GM18505 (cell line): ENCODE results near the gene EHD1.

Source experiments
- ATAC-seq: cut with Tn5 transposase; IDR thresholded peaks from one replicate; pipeline ENCODE4 v1.9.1; 2021; ENCODE audit not compliant: unreplicated experiment
- POLR2A ChIP-seq: IDR thresholded peaks from 4 replicates; pipeline ENCODE4 v1.6.1; 2011; ENCODE audit warnings: borderline replicate concordance; ENCODE audit not compliant: insufficient read depth, insufficient read length; ENCODE audit errors: extremely low read depth

Gene EHD1

DNA sequence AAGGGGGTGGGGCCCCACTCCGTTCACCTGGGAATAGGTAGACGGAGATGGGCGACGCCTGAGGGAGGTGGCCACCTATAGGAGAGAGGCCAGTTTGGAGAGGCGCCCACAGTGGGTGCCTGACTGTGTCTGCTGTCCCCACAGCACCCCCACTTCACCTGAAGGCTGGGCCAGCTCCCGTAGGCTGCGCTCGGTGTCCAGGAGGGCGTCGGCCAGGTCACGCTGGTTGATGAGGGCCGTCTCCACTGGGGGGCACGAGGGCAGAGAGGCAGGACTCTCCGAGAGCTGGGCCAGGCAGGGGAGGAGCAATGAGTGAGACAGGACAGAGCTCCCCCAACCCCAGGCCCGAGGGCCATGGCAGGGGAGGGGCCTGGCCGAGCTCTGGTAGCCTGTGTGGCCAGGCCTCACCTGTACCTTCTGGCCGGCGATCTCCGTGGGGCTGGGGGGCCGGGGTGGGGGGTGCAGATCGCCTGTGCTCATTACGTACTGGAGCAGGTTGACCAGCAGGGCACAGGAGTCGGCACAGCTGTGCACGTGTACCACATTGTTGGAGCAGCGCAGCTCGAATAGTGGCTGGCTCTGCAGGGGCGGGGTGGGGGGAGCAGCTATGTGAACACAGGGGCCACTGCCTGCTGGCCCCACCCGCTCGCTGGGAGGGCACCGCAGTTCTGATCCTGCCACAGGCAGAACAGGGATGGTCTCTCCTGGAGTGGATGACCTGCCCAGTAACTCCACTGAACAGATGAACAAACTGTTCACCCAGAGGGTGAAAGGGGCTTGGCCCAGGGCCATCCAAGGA lies 23.9 kb upstream of the EHD1 start:
- no peak for ATAC-seq
- TF ChIP-seq POLR2A: no peak

- ATAC-seq: no peak
- no peak for TF ChIP-seq POLR2A
Measured at GRCh38 chr11:64900774-64901173, 22.4 kb upstream of the EHD1 start.

DNA sequence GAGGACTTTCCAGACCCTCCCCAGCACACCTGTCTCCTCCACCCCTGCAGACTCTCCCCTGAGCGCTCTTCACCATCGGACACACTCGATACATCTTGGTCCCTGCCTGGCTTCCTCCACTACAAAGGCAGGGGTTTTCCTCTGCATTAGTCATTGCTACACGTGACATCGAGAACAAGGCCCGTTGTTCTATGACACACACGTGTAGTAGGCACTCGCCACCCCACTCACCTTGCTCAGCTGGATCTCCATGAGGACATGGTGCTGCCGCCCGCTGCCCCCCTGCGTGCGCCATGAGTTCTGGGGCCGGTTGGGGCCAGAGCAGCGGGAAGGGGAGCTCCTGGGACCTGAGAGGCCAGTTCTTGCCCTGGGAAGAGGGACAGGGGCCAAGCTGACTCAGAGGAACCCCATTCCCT lies 21.9 kb upstream of the EHD1 start:
- ATAC-seq: no peak
- TF ChIP-seq POLR2A: no peak

- ATAC-seq: no peak
Measured at GRCh38 chr11:64898541-64898940, 20.1 kb upstream of the EHD1 start.

GRCh38 chr11:64898076-64898445 lies 19.6 kb upstream of the EHD1 start:
- no peak for TF ChIP-seq POLR2A
- ATAC-seq: no peak

More at GRCh38 chr11:64898541-64898940, 20.1 kb upstream of the EHD1 start:
- TF ChIP-seq POLR2A: no peak

GRCh38 chr11:64897381-64898075 lies 19.1 kb upstream of the EHD1 start:
- TF ChIP-seq POLR2A: no peak
- no peak for ATAC-seq

- no peak for TF ChIP-seq POLR2A
- ATAC-seq: no peak
Measured at GRCh38 chr11:64896448-64897022, 18.1 kb upstream of the EHD1 start.

DNA sequence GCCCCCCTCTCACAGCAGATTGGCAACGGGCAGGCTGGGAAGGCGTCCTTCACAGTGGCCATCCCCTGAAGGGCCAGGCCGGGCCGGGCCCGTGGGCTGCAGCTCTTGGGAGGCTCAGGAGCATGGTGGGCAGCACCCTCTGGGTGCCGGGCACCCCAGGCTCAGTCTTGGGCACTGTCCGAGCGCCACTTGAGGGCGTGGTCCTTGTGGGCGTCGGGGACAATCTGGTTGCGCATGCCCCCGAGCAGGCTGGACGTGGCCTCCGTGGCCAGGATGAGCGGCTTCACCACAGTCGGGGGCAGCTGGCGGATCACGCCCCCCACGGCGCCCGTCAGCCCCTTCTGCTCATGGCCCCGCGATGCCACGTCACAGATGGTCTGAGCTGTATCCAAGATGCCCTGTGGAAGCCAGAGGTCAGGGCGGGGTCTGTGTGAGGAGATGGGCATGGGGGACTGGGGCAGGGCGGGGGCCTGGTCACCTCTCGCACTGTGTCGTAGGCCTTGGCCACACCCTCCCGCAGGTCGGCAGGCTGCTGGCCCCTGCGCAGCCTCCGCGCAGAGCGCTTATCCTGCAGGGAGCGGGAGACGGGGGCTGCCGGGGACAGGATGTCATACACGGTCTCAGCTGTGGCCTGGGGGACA lies 16.5 kb upstream of the EHD1 start:
- no peak for ATAC-seq
- no peak for TF ChIP-seq POLR2A

GRCh38 chr11:64894070-64894811 lies 15.8 kb upstream of the EHD1 start:
- peak; percentile 71 for ATAC-seq
- no peak for TF ChIP-seq POLR2A

GRCh38 chr11:64893194-64894069 lies 15.0 kb upstream of the EHD1 start:
- ATAC-seq: no peak
- TF ChIP-seq POLR2A: no peak

- TF ChIP-seq POLR2A: no peak
- ATAC-seq: no peak
Measured at GRCh38 chr11:64892838-64893193, 14.4 kb upstream of the EHD1 start.

GRCh38 chr11:64892411-64892831 lies 14.0 kb upstream of the EHD1 start:
- TF ChIP-seq POLR2A: no peak
- ATAC-seq: no peak
